NOMO-1 (cell line): ENCODE measurements around the gene CCDC82.

Source experiments
- DNase-seq, 2 experiments: peaks; one replicate each; lab custom pipeline; 2025; ENCODE audit not compliant: unreplicated experiment in 2 of 2; lab: John Stamatoyannopoulos, UW

Gene CCDC82

DNA sequence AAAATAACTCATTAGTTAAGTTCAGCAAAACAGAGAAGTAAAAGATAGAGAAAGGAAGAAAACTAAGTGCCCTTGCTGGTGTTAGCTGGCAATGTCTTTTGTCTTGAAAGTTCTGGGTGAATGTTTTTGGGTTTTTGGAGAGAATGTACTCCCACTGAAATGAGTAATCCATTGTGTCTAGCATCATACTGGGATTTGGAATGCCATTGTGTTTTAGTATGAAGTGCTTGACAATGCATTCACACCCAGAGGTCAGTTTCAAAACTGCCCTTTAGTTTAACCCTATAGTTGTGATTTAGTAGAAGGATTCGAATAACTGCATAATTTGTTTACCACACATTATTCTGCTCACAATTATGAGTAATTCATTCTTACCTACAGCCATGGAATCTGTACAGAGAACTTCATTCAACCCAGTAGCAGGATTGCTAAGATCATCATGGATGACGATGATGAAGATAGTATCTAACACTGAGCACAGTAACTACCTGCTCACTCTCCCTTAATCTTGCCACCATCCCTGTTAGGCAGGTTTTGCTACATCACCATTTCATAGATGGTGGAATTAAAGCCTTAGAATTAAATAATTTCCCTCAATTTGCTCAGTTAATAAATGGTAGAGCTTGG, 80.6 kb downstream of the CCDC82 start:
- DNase-seq, result no peak

DNA sequence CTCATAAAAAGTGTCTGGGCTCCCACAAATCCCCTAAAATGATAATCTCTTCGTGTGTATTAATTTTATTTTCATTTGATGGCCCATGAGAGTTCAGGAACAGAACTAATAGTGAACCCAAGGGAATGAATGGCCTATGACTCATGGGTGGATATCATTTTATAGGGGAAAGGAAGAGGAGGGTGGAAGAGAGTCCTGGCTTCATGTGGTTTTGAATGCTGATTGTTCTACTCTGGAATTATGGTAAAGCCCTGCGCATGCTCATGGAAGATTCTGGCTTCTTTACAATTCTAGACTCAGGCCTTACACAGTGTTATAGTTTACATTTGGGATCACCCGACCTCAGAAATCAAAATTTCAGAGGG, 82.0 kb downstream of the CCDC82 start:
- no peak for DNase-seq

DNA sequence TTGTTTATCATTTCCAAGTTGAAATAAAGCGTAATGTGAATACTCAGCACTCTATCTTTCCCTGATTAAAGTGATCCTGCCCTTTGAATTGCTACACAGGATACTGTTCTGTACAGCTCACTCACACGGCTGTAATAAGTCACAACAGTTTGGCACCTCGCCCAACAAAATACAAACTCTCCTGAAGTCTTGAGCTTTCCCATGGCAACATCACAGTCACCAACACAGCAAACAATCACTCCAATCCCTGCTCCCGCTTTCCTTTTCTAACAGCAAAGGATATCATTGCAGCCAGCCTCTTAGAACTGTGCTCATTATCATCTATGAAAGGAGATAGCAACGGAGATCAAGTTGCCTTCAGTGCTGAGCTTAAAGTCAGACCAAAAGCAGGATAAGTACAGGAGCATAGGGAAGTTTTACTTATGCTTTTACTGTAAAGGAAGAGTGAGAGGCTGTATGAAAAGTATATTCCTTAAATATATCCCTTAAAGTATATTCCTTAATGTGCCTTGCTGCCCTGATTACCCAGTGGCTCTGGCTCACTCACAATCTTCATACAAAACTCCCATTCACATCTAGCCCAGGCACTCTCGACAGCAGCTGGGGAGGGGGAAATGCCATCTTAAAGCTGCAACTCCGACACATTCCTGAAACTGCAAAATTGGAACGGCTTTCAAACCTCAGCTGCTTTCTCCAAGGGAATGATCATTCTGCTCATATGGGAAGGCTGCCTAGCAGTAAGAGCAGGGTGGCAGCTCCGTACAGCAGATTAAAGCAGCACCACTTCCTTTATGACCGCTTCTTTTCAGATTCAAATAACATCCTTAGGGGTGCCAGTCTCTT, 82.6 kb downstream of the CCDC82 start:
- DNase-seq, result no peak

DNA sequence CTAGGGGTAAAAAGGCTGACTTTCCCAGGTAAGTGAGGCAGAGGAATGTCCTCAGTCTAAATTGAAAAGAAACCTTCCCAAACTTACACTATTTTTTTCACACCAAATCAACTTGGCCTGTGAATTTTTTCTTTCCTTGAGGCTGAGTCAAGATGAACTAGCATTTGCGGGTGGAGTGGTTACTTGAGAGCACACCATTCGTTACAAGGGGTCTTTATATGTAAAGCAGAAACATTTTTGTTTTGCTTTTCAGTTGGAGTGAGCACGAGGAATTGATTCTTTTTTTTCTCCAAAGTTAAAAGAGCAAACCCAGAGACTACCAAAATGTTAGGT, 83.1 kb downstream of the CCDC82 start:
- no peak for DNase-seq

DNA sequence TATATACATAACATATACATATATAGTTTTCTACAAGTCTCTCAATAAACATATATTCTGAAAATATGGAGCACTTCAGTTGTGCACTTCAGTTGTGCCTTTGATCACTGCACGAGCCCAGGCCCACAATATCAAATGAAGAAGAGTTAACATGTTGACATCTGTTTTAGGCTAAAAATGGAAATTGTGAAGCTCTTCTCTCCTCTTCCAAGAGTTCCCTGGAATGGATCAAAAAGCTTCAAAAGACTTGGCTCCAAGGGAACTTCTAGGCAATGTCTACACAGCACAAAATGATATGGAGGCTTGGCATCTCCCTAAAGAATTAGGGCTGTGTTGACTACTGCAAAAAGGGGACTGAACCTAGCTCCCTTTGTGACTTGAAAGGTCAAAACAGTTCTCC, 83.6 kb downstream of the CCDC82 start:
- no peak for DNase-seq

DNA sequence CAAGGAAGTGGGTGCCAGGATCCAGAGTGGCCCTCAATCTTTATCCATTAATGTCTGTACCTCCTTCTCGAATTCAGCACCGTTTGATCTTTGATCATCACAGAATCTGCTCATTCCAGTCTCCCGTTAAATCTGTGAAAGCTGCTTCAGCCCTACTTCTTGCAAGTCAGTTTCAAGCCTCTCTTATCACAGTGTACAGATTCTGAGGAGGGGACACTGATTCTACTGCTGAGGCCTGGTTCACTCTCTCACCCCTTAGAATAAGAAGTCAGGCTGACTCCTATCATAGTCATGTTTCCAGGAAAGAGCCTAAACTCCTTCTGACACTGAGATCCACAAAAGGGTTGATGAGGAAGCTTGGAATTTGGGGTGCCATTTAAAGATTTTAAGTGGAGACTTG, 85.7 kb downstream of the CCDC82 start:
- no peak for DNase-seq

DNA sequence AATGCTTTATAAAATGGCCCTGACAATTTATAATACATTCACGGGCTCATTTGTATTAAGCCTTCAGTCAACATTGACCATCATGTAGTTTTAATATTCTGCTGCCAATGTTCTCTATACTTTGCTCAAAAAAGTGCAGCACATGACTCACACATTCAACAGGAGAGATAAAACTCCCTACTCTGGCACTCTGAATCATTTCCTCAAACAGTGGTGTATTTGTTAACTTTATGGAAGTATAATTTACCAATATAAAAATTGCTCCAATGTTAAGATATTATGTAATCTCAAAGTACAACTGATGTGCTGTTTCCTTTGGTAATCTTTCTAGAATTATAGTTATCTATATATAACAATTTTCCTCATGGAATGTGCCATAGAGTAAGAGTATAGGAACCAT, 86.6 kb downstream of the CCDC82 start:
- peak in 1 of 2 experiments; percentile 46 for DNase-seq
